ENCODE data around the gene FAM193A. TPM values are rescaled to one million over a fixed set of nuclear protein-coding genes. Genes with fewer than 3 reads are reported as not detected.

FAM193A gene
- total RNA-seq, 1 experiment from 2014 or later: 13.6 TPM

GRCh38 chr4:2648159-2648814 is 111.8 kb downstream of the FAM193A start:
- no peaks in the 10 kb centered on the region for H3F3A ChIP-seq (ENCODE audit: low read length, unreplicated experiment)
- no peaks in the 10 kb centered on the region for H3K9me2 ChIP-seq (replicated peaks; ENCODE audit: low read length)
- 0 out of 2 replicates have a peak, but pooled peaks cover 4% of the 10 kb centered on the region for H3K36me3 ChIP-seq (ENCODE audit: low read depth, low read length)
- H3K79me2 ChIP-seq (ENCODE audit: low read length): no peaks in the 10 kb centered on the region
- intact Hi-C loops (cut with micrococcal nuclease): no loop called here
- no peaks in the 10 kb centered on the region for H3K9me3 ChIP-seq (ENCODE audit: low read length)
- no peaks in the 10 kb centered on the region for H3K27me3 ChIP-seq (ENCODE audit: low read length)
- H3K4me2 ChIP-seq (ENCODE audit: low read length): no peak overlapping the region
- ChIA-PET POLR2A (ENCODE audit: unreplicated experiment) (no interaction called here), CTCF (no interaction called here)
- ATAC-seq: no peak
- H4K20me1 ChIP-seq (ENCODE audit: low read length): no peaks in the 10 kb centered on the region
- BruUV-seq (replicated peaks): no TSS peak
- H3K27ac ChIP-seq (ENCODE audit: low read length): no peak overlapping the region
- H3K4me1 ChIP-seq (ENCODE audit: insufficient read depth, low read length): no peaks in the 10 kb centered on the region
- H3K4me3 ChIP-seq (ENCODE audit: low read length): no peak overlapping the region
- no peak overlapping the region for H2AFZ ChIP-seq (ENCODE audit: low read length)
- H3K9ac ChIP-seq (ENCODE audit: low read length): no peak overlapping the region
- DNase-seq: no peak
- TF ChIP-seq EZH2 (IDR thresholded peaks at IDR 0.05; ENCODE audit: low read length, unreplicated experiment) (no peak), CTCF (conservative IDR thresholded peaks at IDR 0.05; ENCODE audit: low read depth, low read length) (no peak), EZH2phosphoT487 (IDR thresholded peaks at IDR 0.05; ENCODE audit: borderline replicate concordance, low read length) (no peak)

- no peak overlapping the region for H2AFZ ChIP-seq (ENCODE audit: low read length)
- ChIA-PET CTCF (no interaction called here), POLR2A (ENCODE audit: unreplicated experiment) (no interaction called here)
- no peak overlapping the region for H3K4me2 ChIP-seq (ENCODE audit: low read length)
- no peak overlapping the region for H3K9ac ChIP-seq (ENCODE audit: low read length)
- DNase-seq (no peak), ATAC-seq (no peak)
- no peaks in the 10 kb centered on the region for H4K20me1 ChIP-seq (ENCODE audit: low read length)
- H3K79me2 ChIP-seq (ENCODE audit: low read length): no peaks in the 10 kb centered on the region
- no peaks in the 10 kb centered on the region for H3K27me3 ChIP-seq (ENCODE audit: low read length)
- BruUV-seq (replicated peaks): no TSS peak
- intact Hi-C loops (cut with micrococcal nuclease): no loop called here
- H3F3A ChIP-seq (ENCODE audit: low read length, unreplicated experiment): no peaks in the 10 kb centered on the region
- no peaks in the 10 kb centered on the region for H3K9me2 ChIP-seq (replicated peaks; ENCODE audit: low read length)
- no peak overlapping the region for H3K4me3 ChIP-seq (ENCODE audit: low read length)
- H3K36me3 ChIP-seq (ENCODE audit: low read depth, low read length): 0 out of 2 replicates have a peak, but pooled peaks cover 4% of the 10 kb centered on the region
- no peak overlapping the region for H3K27ac ChIP-seq (ENCODE audit: low read length)
- H3K4me1 ChIP-seq (ENCODE audit: insufficient read depth, low read length): no peaks in the 10 kb centered on the region
- TF ChIP-seq CTCF (conservative IDR thresholded peaks at IDR 0.05; ENCODE audit: low read depth, low read length) (no peak), EZH2phosphoT487 (IDR thresholded peaks at IDR 0.05; ENCODE audit: borderline replicate concordance, low read length) (no peak), EZH2 (IDR thresholded peaks at IDR 0.05; ENCODE audit: low read length, unreplicated experiment) (no peak)
- H3K9me3 ChIP-seq (ENCODE audit: low read length): no peaks in the 10 kb centered on the region
Measured at GRCh38 chr4:2649604-2650114, 113.2 kb downstream of the FAM193A start.

DNA sequence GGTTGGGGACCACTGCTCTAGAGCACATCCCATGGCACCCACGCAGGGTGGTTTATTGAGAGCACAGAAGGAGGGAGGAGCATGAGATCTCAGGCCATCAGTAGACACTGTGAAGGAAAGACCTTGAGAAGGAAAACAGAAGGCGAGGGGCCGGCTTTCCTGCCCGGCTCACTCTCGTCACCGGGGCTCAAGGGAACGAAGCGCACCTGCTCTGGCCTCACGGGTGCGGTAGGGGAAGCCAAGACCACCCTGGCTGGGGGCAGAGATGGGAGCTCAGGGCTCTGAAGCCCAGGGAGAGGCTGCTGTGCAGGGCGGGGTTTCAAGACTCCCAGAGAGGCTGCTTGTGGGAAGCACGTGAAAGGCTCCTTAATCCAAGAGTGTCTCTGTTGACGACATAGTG is 113.8 kb downstream of the FAM193A start:
- ATAC-seq (no peak), DNase-seq (no peak)
- no peaks in the 10 kb centered on the region for H3K9me2 ChIP-seq (replicated peaks; ENCODE audit: low read length)
- CTCF ChIA-PET: no interaction called here
- no peak overlapping the region for H2AFZ ChIP-seq (ENCODE audit: low read length)
- BruUV-seq (replicated peaks): no TSS peak
- no peaks in the 10 kb centered on the region for H4K20me1 ChIP-seq (ENCODE audit: low read length)
- no peak overlapping the region for H3K4me2 ChIP-seq (ENCODE audit: low read length)
- TF ChIP-seq CTCF (conservative IDR thresholded peaks at IDR 0.05; ENCODE audit: low read depth, low read length): no peak
- TF ChIP-seq EZH2phosphoT487 (IDR thresholded peaks at IDR 0.05; ENCODE audit: borderline replicate concordance, low read length): no peak
- no peak for TF ChIP-seq EZH2 (IDR thresholded peaks at IDR 0.05; ENCODE audit: low read length, unreplicated experiment)
- 0 out of 2 replicates have a peak, but pooled peaks cover 4% of the 10 kb centered on the region for H3K36me3 ChIP-seq (ENCODE audit: low read depth, low read length)
- H3K9ac ChIP-seq (ENCODE audit: low read length): no peak overlapping the region
- no peaks in the 10 kb centered on the region for H3K79me2 ChIP-seq (ENCODE audit: low read length)
- POLR2A ChIA-PET (ENCODE audit: unreplicated experiment): no interaction called here
- H3K9me3 ChIP-seq (ENCODE audit: low read length): no peaks in the 10 kb centered on the region
- no peak overlapping the region for H3K4me3 ChIP-seq (ENCODE audit: low read length)
- H3K4me1 ChIP-seq (ENCODE audit: insufficient read depth, low read length): no peaks in the 10 kb centered on the region
- intact Hi-C loops (cut with micrococcal nuclease): no loop called here
- H3K27me3 ChIP-seq (ENCODE audit: low read length): no peaks in the 10 kb centered on the region
- no peaks in the 10 kb centered on the region for H3F3A ChIP-seq (ENCODE audit: low read length, unreplicated experiment)
- H3K27ac ChIP-seq (ENCODE audit: low read length): no peak overlapping the region
